Endodermal cell (in vitro differentiated cells): ENCODE measurements around the gene LRP3. TPM values are rescaled to one million over a fixed set of nuclear protein-coding genes. Genes with fewer than 3 reads are reported as not detected.

ENCODE experiments used
- DNase-seq: peaks from one replicate; pipeline ENCODE4 v3.0.0-alpha.2; 2017
- H3K27ac ChIP-seq: 2 replicates; pipeline ENCODE4 v1.5.1; 2013; ENCODE audit warnings: mild to moderate bottlenecking, low read depth, low read length, moderate library complexity
- H3K27me3 ChIP-seq: 2 replicates; pipeline ENCODE4 v1.6.1; 2013; ENCODE audit warnings: mild to moderate bottlenecking, low read length, moderate library complexity; ENCODE audit not compliant: insufficient read depth, control insufficient read depth, poor library complexity, severe bottlenecking
- H3K36me3 ChIP-seq: 2 replicates; pipeline ENCODE4 v1.7.0; 2013; ENCODE audit warnings: mild to moderate bottlenecking, low read length, moderate library complexity; ENCODE audit not compliant: control insufficient read depth, insufficient read depth
- H3K4me1 ChIP-seq: one replicate; pipeline ENCODE4 v1.7.0; 2013; ENCODE audit warnings: low read length; ENCODE audit not compliant: control insufficient read depth, insufficient read depth
- H3K4me3 ChIP-seq: 2 replicates; pipeline ENCODE4 v1.5.1; 2013; ENCODE audit warnings: mild to moderate bottlenecking, low read length, moderate library complexity
- H3K9ac ChIP-seq: 2 replicates; pipeline ENCODE4 v1.6.1; 2013; ENCODE audit warnings: mild to moderate bottlenecking, low read length, moderate library complexity; ENCODE audit not compliant: poor library complexity, severe bottlenecking; ENCODE audit errors: extremely low read depth
- H3K9me3 ChIP-seq: 2 replicates; pipeline ENCODE4 v1.6.1; 2013; ENCODE audit warnings: mild to moderate bottlenecking, low read length, moderate library complexity; ENCODE audit not compliant: control insufficient read depth
- H3K27ac Mint-ChIP-seq: 2 replicates; pipeline ENCODE4 v1.8.0; 2020; ENCODE audit warnings: mixed read lengths
- H3K27me3 Mint-ChIP-seq: 2 replicates; pipeline ENCODE4 v1.8.0; 2021; ENCODE audit warnings: mild to moderate bottlenecking, mixed read lengths; ENCODE audit not compliant: insufficient read depth
- H3K36me3 Mint-ChIP-seq: 2 replicates; pipeline ENCODE4 v1.8.0; 2020; ENCODE audit warnings: low read depth, mixed read lengths
- H3K4me1 Mint-ChIP-seq: 2 replicates; pipeline ENCODE4 v1.8.0; 2020; ENCODE audit warnings: mixed read lengths
- H3K4me3 Mint-ChIP-seq: 2 replicates; pipeline ENCODE4 v1.8.0; 2020; ENCODE audit warnings: mild to moderate bottlenecking, moderate library complexity, mixed read lengths
- H3K9me3 Mint-ChIP-seq: 2 replicates; pipeline ENCODE4 v1.8.0; 2020; ENCODE audit warnings: mild to moderate bottlenecking, mixed read lengths
- WGBS, 2 experiments: methylation state at CpG; one replicate each; pipeline versions ENCODE4 v1.1.5 to v1.1.7; 2013; ENCODE audit warnings: missing lambda C conversion rate in 2 of 2, mixed read lengths in 1 of 2; ENCODE audit not compliant: insufficient coverage in 1 of 2, insufficient read length in 1 of 2; 5-methylcytosine and 5-hydroxymethylcytosine counted together
- total RNA-seq, 2 donors: library from RNA; stranded (reverse); fragmentation: NEBNext Ultra II Directional in 1 of 2; extraction: Animal tissue kit (Norgen Biotek cat#: 25700) in 1 of 2; gene quantifications; 2 replicates in 1 of 2; 3 replicates in 1 of 2; pipeline ENCODE4 v1.2.1, GENCODE V29; 2021
- TF ChIP-seq, protein P1 (sequence below): fragments of 200-600 bp; sonication (generic); conservative IDR thresholded peaks from 2 replicates; pipeline ENCODE4 v1.5.0; 2021; ENCODE audit warnings: antibody characterized with exemption, mild to moderate bottlenecking

Gene LRP3
- total RNA-seq, 2 donors from 2014 or later: 21.2 to 34.4 TPM

DNA sequence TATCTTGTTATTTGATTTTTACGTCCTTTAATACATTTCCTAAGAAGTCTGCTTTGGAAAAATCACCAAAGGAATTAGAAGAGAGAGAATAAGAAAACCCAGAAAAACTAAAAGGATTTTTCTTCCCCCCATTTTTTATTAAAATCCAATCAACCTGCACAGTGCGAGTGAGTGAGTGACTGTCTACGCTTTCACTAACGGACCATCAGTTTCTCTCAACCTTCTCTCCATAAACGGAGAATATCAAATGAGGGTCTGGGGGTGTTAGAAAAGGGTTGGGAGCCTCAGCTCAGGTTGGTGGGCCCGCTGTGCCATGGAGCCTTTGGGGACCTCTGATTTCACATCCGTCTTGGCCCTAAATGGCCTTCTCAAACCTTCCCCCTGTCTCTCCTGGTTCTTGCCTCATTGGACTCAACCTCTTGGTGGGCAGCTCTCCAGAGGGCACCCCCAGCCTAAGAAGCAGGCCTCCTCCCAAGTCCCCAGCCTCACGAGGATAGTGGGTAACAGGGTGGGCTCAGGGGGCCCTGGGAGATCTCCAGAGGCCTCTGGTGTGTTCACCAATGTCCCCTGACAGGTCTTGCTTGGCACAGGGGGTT lies 763 bp upstream of the LRP3 start:
- Histone ChIP-seq H3K4me1 (no peaks in the 10 kb centered on the region), H3K27ac (no peak overlapping the region), H3K36me3 (no peaks in the 10 kb centered on the region), H3K4me3 (no peak overlapping the region), H3K27me3 (peaks cover 18% of the 10 kb centered on the region), H3K9me3 (no peaks in the 10 kb centered on the region), H3K9ac (no peak overlapping the region)
- no peak for DNase-seq
- Mint-ChIP-seq H3K9me3 (no peaks in the 10 kb centered on the region), H3K4me3 (peak overlapping the region; percentile 54), H3K27me3 (peaks cover 35% of the 10 kb centered on the region), H3K36me3 (peaks cover 8% of the 10 kb centered on the region), H3K4me1 (no peaks in the 10 kb centered on the region), H3K27ac (no peak overlapping the region)
- TF ChIP-seq, protein P1, sequence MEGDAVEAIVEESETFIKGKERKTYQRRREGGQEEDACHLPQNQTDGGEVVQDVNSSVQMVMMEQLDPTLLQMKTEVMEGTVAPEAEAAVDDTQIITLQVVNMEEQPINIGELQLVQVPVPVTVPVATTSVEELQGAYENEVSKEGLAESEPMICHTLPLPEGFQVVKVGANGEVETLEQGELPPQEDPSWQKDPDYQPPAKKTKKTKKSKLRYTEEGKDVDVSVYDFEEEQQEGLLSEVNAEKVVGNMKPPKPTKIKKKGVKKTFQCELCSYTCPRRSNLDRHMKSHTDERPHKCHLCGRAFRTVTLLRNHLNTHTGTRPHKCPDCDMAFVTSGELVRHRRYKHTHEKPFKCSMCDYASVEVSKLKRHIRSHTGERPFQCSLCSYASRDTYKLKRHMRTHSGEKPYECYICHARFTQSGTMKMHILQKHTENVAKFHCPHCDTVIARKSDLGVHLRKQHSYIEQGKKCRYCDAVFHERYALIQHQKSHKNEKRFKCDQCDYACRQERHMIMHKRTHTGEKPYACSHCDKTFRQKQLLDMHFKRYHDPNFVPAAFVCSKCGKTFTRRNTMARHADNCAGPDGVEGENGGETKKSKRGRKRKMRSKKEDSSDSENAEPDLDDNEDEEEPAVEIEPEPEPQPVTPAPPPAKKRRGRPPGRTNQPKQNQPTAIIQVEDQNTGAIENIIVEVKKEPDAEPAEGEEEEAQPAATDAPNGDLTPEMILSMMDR: no peak
- 96 to 97% methylated on average over 4 to 8 of the region's 8 CpGs for WGBS, 2 experiments

GRCh38 chr19:33194532-33194885 lies 379 bp downstream of the LRP3 start:
- Mint-ChIP-seq H3K27ac (no peak overlapping the region), H3K4me1 (no peaks in the 10 kb centered on the region), H3K4me3 (peak overlapping the region; percentile 65), H3K9me3 (no peaks in the 10 kb centered on the region), H3K27me3 (peaks cover 34% of the 10 kb centered on the region), H3K36me3 (peaks cover 12% of the 10 kb centered on the region)
- peak; percentile 71 for DNase-seq
- WGBS, 2 experiments: 0 to 1% methylated on average over 40 to 57 of the region's 57 CpGs
- peak overlapping the region; percentile 74 for H3K4me3 ChIP-seq
- no peak overlapping the region for H3K9ac ChIP-seq
- no peaks in the 10 kb centered on the region for H3K4me1 ChIP-seq
- peaks cover 18% of the 10 kb centered on the region for H3K27me3 ChIP-seq
- H3K27ac ChIP-seq: no peak overlapping the region
- no peaks in the 10 kb centered on the region for H3K9me3 ChIP-seq
- no peaks in the 10 kb centered on the region for H3K36me3 ChIP-seq
- TF ChIP-seq, protein P1: no peak

- TF ChIP-seq, protein P1: no peak
- Histone ChIP-seq H3K4me1 (no peaks in the 10 kb centered on the region), H3K36me3 (no peaks in the 10 kb centered on the region), H3K4me3 (peak overlapping the region; percentile 74), H3K9me3 (no peaks in the 10 kb centered on the region), H3K9ac (peak overlapping the region; percentile 44), H3K27me3 (peaks cover 18% of the 10 kb centered on the region), H3K27ac (no peak overlapping the region)
- 0 to 5% methylated on average over 3 to 48 of the region's 49 CpGs for WGBS, 2 experiments
- H3K9me3 Mint-ChIP-seq: no peaks in the 10 kb centered on the region
- no peaks in the 10 kb centered on the region for H3K4me1 Mint-ChIP-seq
- H3K27ac Mint-ChIP-seq: no peak overlapping the region
- H3K36me3 Mint-ChIP-seq: peaks cover 12% of the 10 kb centered on the region
- peaks cover 32% of the 10 kb centered on the region for H3K27me3 Mint-ChIP-seq
- DNase-seq: peak; percentile 73
- peak overlapping the region; percentile 65 for H3K4me3 Mint-ChIP-seq
These were observed 935 bp downstream of the LRP3 start for GRCh38 chr19:33194886-33195644.
